Mucosa of descending colon (tissue), 3 donors: ENCODE data around the gene ZDHHC11B. TPM values are rescaled to one million over a fixed set of nuclear protein-coding genes. Genes with fewer than 3 reads are reported as not detected.

Source experiments
- ATAC-seq: fragments of 200-7000 bp; cut with Tn5 transposase; one replicate; pipeline ENCODE4 v1.9.1; 2020; ENCODE audit warnings: mild to moderate bottlenecking, moderate library complexity
- DNase-seq, 3 donors: peaks; one replicate each; pipeline ENCODE4 v3.0.0-alpha.2; 2020
- H3K36me3 ChIP-seq: fragments of 200-600 bp; one replicate; pipeline ENCODE4 v1.8.0; 2021; ENCODE audit warnings: low read depth, mild to moderate bottlenecking
- H3K4me1 ChIP-seq: fragments of 200-600 bp; one replicate; pipeline ENCODE4 v1.8.0; 2021; ENCODE audit warnings: low read depth, mild to moderate bottlenecking
- H3K4me3 ChIP-seq: fragments of 200-600 bp; one replicate; pipeline ENCODE4 v1.8.0; 2021; ENCODE audit warnings: mild to moderate bottlenecking
- H3K9me3 ChIP-seq: fragments of 200-600 bp; one replicate; pipeline ENCODE4 v1.8.0; 2021; ENCODE audit warnings: mild to moderate bottlenecking
- CTCF ChIP-seq: fragments of 200-600 bp; IDR thresholded peaks from one replicate; pipeline ENCODE4 v1.8.0; 2022; ENCODE audit warnings: antibody characterized with exemption, mild to moderate bottlenecking
- intact Hi-C, 2 donors: fragments of 100-400 bp; cut with DNase I in 1 of 2; cut with micrococcal nuclease in 1 of 2; formaldehyde crosslinking; loops; one replicate each; pipeline versions ENCODE4 v1.11.0 to v1.11.1; 2022; cut with DNase I, micrococcal nuclease
- total RNA-seq, 3 donors: library from RNA; stranded (reverse); fragmentation: NEBNext Ultra II Directional in 2 of 3; extraction: Animal tissue kit (Norgen Biotek cat#: 25700) in 2 of 3; gene quantifications; one replicate each; pipeline versions ENCODE4 v1.2.1 to v1.2.4, GENCODE V29; 2021 to 2023
- donor health status: DM: no; HTN: no; CAD: no; lungs with moderate emphysema.
- donor health status: DM: no; HTN: no; CAD: no.
- donor health status: DM: no; HTN: yes; CAD: no.

ZDHHC11B gene
- total RNA-seq, 3 donors from 2014 or later = 0.41 to 6.4 (median 4.6) TPM

DNA sequence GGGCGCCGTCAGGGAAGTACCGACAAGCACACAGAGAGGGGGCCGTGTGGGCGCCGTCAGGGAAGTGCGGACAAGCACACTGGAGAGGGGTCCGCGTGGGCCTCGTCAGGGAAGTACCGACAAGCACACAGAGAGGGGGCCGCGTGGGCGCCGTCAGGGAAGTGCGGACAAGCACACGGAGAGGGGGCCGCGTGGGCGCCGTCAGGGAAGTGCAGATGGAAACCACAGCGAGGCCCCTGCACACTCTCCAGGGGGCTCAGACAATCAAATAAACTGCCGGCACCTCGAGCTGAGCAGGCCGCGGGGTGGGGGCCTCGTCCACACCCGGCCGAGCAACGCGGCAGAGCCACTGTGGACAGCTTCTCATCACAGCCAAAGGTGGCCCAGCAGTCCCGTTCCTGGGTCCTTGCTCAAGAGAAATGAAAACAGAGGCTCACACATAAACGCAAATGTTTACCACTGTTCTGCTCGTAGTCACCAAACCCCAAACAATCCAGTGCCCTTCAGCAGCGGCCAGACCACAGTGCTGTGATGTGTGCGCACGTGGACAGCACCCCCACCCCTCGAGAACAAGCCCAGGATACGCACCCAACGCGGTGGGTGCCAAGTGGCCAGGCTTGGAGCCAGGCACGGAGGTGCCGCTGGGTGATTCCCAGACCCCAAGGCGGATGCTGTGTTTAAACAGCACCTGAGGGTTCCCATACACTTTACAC is 116.1 kb downstream of the ZDHHC11B start:
- no peak for TF ChIP-seq CTCF
- peaks cover 39% of the 10 kb centered on the region for H3K4me1 ChIP-seq
- H3K4me3 ChIP-seq = no peak overlapping the region
- H3K9me3 ChIP-seq = no peaks in the 10 kb centered on the region
- DNase-seq (no peak), ATAC-seq (no peak)
- intact Hi-C loops = no loop called here
- H3K36me3 ChIP-seq = no peaks in the 10 kb centered on the region

- no peak for ATAC-seq
Observed at GRCh38 chr5:666816-667498, 117.6 kb downstream of the ZDHHC11B start.

GRCh38 chr5:665956-666711 is 118.4 kb downstream of the ZDHHC11B start:
- DNase-seq (no peak), ATAC-seq (no peak)
- H3K9me3 ChIP-seq = no peaks in the 10 kb centered on the region
- H3K4me1 ChIP-seq = peaks cover 19% of the 10 kb centered on the region
- intact Hi-C loops = no loop called here
- no peaks in the 10 kb centered on the region for H3K36me3 ChIP-seq
- H3K4me3 ChIP-seq = no peak overlapping the region
- no peak for TF ChIP-seq CTCF

More at GRCh38 chr5:666816-667498, 117.6 kb downstream of the ZDHHC11B start:
- no peak overlapping the region for H3K4me3 ChIP-seq
- H3K4me1 ChIP-seq = peaks cover 27% of the 10 kb centered on the region
- no peaks in the 10 kb centered on the region for H3K36me3 ChIP-seq
- no peak for TF ChIP-seq CTCF
- DNase-seq = no peak
- intact Hi-C loops = no loop called here
- no peaks in the 10 kb centered on the region for H3K9me3 ChIP-seq

- no peak for TF ChIP-seq CTCF
- DNase-seq = no peak
- no peaks in the 10 kb centered on the region for H3K36me3 ChIP-seq
- intact Hi-C loops = no loop called here
- ATAC-seq = no peak
- peaks cover 19% of the 10 kb centered on the region for H3K4me1 ChIP-seq
- no peak overlapping the region for H3K4me3 ChIP-seq
- H3K9me3 ChIP-seq = no peaks in the 10 kb centered on the region
Observed at GRCh38 chr5:665541-665955, 119.0 kb downstream of the ZDHHC11B start.

DNA sequence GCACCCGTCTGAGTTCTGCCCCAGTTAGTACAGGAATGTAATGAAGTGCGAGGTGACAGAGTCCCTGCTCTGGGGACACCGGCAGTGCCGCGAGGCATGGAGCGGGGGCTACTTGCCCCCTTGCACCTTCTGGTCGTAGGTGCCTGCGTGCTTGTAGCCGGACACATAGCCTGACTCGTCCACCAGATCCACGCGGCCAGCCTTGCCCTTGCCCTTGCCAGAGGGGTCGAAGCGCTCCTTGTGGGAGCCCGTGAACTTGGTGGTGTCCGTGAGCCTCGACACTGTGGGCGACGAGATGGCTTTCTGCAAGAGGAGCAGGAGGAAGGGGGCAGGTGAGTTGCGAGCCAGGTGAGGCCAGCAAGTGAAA is 119.6 kb downstream of the ZDHHC11B start:
- Histone ChIP-seq H3K9me3 (no peaks in the 10 kb centered on the region), H3K4me3 (no peak overlapping the region), H3K4me1 (peaks cover 19% of the 10 kb centered on the region), H3K36me3 (no peaks in the 10 kb centered on the region)
- intact Hi-C loops = no loop called here
- TF ChIP-seq CTCF = no peak
- no peak for DNase-seq
- no peak for ATAC-seq
